Measurements from ENCODE around the gene PREB.

Gene PREB

DNA sequence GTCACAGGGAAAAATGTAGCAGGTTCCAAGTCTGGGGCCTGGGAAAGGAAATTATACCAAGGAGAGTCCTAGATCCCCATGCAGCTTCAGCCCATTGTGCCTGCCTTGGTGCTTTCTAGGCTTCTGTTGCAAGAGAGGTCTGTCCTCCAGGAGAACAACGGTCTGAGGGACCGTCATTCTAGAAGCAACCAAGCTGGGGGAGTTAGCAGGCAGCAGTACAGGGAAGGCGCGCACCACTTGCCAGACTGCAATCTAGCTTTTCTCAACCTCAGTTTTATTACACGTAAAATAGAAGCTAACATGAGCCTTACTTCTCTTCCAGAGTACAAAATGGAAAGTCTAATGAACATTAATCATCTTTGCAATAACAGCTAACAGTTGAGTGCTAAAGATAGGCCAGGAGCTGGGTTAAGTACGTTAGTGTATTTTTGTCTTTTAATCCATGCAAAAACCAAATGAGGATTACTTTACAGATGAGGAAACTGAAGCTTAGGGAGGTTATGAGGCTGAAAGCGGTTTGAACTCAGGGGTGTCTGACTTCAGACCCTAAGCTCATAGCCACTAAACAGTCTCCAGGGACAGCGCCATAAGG, 16.3 kb upstream of the PREB start:
- Histone ChIP-seq H3K36me3 (ENCODE audit: control insufficient read depth, insufficient read depth, low read length) (no peaks in the 10 kb centered on the region), H3K4me1 (ENCODE audit: control insufficient read depth, insufficient read depth, low read length) (no peaks in the 10 kb centered on the region), H3K27ac (ENCODE audit: low read depth, low read length) (no peak overlapping the region), H3K9me3 (ENCODE audit: control insufficient read depth, insufficient read depth, low read length) (no peaks in the 10 kb centered on the region), H3K27me3 (ENCODE audit: control insufficient read depth, insufficient read depth, low read length) (no peaks in the 10 kb centered on the region), H3K9ac (ENCODE audit: low read depth, low read length) (no peak overlapping the region), H3K4me3 (ENCODE audit: low read depth, low read length) (no peak overlapping the region)

- H3K27me3 ChIP-seq (ENCODE audit: control insufficient read depth, insufficient read depth, low read length): no peaks in the 10 kb centered on the region
- no peak overlapping the region for H3K4me3 ChIP-seq (ENCODE audit: low read depth, low read length)
- H3K9ac ChIP-seq (ENCODE audit: low read depth, low read length): no peak overlapping the region
- no peaks in the 10 kb centered on the region for H3K4me1 ChIP-seq (ENCODE audit: control insufficient read depth, insufficient read depth, low read length)
- H3K27ac ChIP-seq (ENCODE audit: low read depth, low read length): no peak overlapping the region
- no peaks in the 10 kb centered on the region for H3K9me3 ChIP-seq (ENCODE audit: control insufficient read depth, insufficient read depth, low read length)
- no peaks in the 10 kb centered on the region for H3K36me3 ChIP-seq (ENCODE audit: control insufficient read depth, insufficient read depth, low read length)
These were observed 15.4 kb upstream of the PREB start for GRCh38 chr2:27149570-27150405.

GRCh38 chr2:27148801-27149439, 14.5 kb upstream of the PREB start, which contains the start of gene TCF23:
Gene TCF23, plus strand, starts transcription at chr2:27149004. Its CDS starts 130 bp downstream, at chr2:27149134.
- H3K4me1 ChIP-seq (ENCODE audit: control insufficient read depth, insufficient read depth, low read length): no peaks in the 10 kb centered on the region
- no peak within 1 kb of the TSS for H3K9ac ChIP-seq (ENCODE audit: low read depth, low read length)
- H3K9me3 ChIP-seq (ENCODE audit: control insufficient read depth, insufficient read depth, low read length): no peaks in the 10 kb centered on the region
- no peaks in the 10 kb centered on the region for H3K27me3 ChIP-seq (ENCODE audit: control insufficient read depth, insufficient read depth, low read length)
- no peak within 1 kb of the TSS for H3K27ac ChIP-seq (ENCODE audit: low read depth, low read length)
- H3K36me3 ChIP-seq (ENCODE audit: control insufficient read depth, insufficient read depth, low read length): no peaks in the 10 kb centered on the region
- H3K4me3 ChIP-seq (ENCODE audit: low read depth, low read length): no peak within 1 kb of the TSS

- Histone ChIP-seq H3K9me3 (ENCODE audit: control insufficient read depth, insufficient read depth, low read length) (no peaks in the 10 kb centered on the region), H3K27me3 (ENCODE audit: control insufficient read depth, insufficient read depth, low read length) (no peaks in the 10 kb centered on the region), H3K4me1 (ENCODE audit: control insufficient read depth, insufficient read depth, low read length) (no peaks in the 10 kb centered on the region)
These were observed 13.5 kb upstream of the PREB start for GRCh38 chr2:27147935-27148334.

GRCh38 chr2:27145682-27146081, 11.2 kb upstream of the PREB start:
- no peak overlapping the region for H3K27ac ChIP-seq (ENCODE audit: low read depth, low read length)
- H3K4me3 ChIP-seq (ENCODE audit: low read depth, low read length): no peak overlapping the region
- H3K9ac ChIP-seq (ENCODE audit: low read depth, low read length): no peak overlapping the region
- H3K9me3 ChIP-seq (ENCODE audit: control insufficient read depth, insufficient read depth, low read length): no peaks in the 10 kb centered on the region
- H3K36me3 ChIP-seq (ENCODE audit: control insufficient read depth, insufficient read depth, low read length): no peaks in the 10 kb centered on the region
- no peaks in the 10 kb centered on the region for H3K27me3 ChIP-seq (ENCODE audit: control insufficient read depth, insufficient read depth, low read length)
- H3K4me1 ChIP-seq (ENCODE audit: control insufficient read depth, insufficient read depth, low read length): no peaks in the 10 kb centered on the region

More at GRCh38 chr2:27147935-27148334, 13.5 kb upstream of the PREB start:
- no peak overlapping the region for H3K9ac ChIP-seq (ENCODE audit: low read depth, low read length)
- no peak overlapping the region for H3K27ac ChIP-seq (ENCODE audit: low read depth, low read length)
- H3K4me3 ChIP-seq (ENCODE audit: low read depth, low read length): no peak overlapping the region
- no peaks in the 10 kb centered on the region for H3K36me3 ChIP-seq (ENCODE audit: control insufficient read depth, insufficient read depth, low read length)

- Histone ChIP-seq H3K27me3 (ENCODE audit: control insufficient read depth, insufficient read depth, low read length) (no peaks in the 10 kb centered on the region), H3K9ac (ENCODE audit: low read depth, low read length) (no peak overlapping the region), H3K36me3 (ENCODE audit: control insufficient read depth, insufficient read depth, low read length) (no peaks in the 10 kb centered on the region), H3K4me1 (ENCODE audit: control insufficient read depth, insufficient read depth, low read length) (no peaks in the 10 kb centered on the region), H3K4me3 (ENCODE audit: low read depth, low read length) (no peak overlapping the region), H3K27ac (ENCODE audit: low read depth, low read length) (no peak overlapping the region), H3K9me3 (ENCODE audit: control insufficient read depth, insufficient read depth, low read length) (no peaks in the 10 kb centered on the region)
These were observed 8.8 kb upstream of the PREB start for GRCh38 chr2:27143285-27143684.

DNA sequence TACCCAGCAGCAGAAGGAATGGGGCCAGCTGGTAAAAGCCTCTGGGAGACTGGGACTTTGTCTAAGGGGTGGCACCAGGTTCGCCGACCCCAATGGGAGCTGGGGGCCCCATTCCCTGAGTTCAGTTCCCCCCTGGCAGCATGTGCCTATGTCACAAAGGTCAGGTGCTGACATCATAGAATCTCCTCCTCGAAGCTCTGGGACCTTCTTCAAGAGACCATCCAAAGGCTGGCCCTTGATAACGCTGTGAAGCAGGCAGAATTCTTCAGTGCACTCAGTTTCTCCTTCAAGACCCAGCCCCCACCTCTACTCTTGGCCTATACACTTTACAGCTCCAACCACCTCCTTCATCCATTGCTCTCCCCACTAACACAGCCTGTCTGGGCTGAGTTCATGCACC, 4.9 kb upstream of the PREB start, which contains the start of gene PRR30:
PRR30 (minus strand) TSS at position 101 of the 400 bp plus-strand sequence. CDS start 1,081 bp downstream, outside the sequence.
- H3K36me3 ChIP-seq (ENCODE audit: control insufficient read depth, insufficient read depth, low read length): no peaks in the 10 kb centered on the region
- no peaks in the 10 kb centered on the region for H3K27me3 ChIP-seq (ENCODE audit: control insufficient read depth, insufficient read depth, low read length)
- H3K4me3 ChIP-seq (ENCODE audit: low read depth, low read length): no peak within 1 kb of the TSS
- H3K9me3 ChIP-seq (ENCODE audit: control insufficient read depth, insufficient read depth, low read length): no peaks in the 10 kb centered on the region
- H3K9ac ChIP-seq (ENCODE audit: low read depth, low read length): no peak within 1 kb of the TSS
- no peaks in the 10 kb centered on the region for H3K4me1 ChIP-seq (ENCODE audit: control insufficient read depth, insufficient read depth, low read length)
- no peak within 1 kb of the TSS for H3K27ac ChIP-seq (ENCODE audit: low read depth, low read length)

DNA sequence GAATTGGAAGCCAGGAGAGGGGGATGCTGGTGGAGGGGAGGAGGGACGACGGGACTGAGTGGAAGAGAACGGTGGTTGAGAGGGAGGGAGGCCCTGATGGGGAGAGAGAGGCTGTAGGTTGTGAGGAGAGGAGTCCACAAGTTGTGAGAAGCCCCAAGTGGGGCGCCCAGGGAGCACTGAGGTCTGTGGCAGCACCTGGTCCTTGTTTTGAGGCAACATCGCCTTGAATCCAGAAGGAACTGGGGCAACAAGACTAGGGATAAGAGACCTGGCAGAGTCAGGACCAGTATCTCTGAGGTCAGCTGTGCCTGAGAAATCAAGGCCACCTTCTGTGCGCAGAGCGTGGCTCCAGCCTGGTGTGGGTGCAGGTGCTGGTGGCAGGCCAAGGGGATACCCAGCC, 3.7 kb upstream of the PREB start:
- Histone ChIP-seq H3K27me3 (ENCODE audit: control insufficient read depth, insufficient read depth, low read length) (no peaks in the 10 kb centered on the region), H3K4me3 (ENCODE audit: low read depth, low read length) (no peak overlapping the region), H3K4me1 (ENCODE audit: control insufficient read depth, insufficient read depth, low read length) (peaks cover 5% of the 10 kb centered on the region; the same call in 1 of the 2 replicates), H3K9me3 (ENCODE audit: control insufficient read depth, insufficient read depth, low read length) (no peaks in the 10 kb centered on the region), H3K9ac (ENCODE audit: low read depth, low read length) (no peak overlapping the region), H3K36me3 (ENCODE audit: control insufficient read depth, insufficient read depth, low read length) (peaks cover under 1% of the 10 kb centered on the region; the same call in 1 of the 2 replicates), H3K27ac (ENCODE audit: low read depth, low read length) (no peak overlapping the region)

DNA sequence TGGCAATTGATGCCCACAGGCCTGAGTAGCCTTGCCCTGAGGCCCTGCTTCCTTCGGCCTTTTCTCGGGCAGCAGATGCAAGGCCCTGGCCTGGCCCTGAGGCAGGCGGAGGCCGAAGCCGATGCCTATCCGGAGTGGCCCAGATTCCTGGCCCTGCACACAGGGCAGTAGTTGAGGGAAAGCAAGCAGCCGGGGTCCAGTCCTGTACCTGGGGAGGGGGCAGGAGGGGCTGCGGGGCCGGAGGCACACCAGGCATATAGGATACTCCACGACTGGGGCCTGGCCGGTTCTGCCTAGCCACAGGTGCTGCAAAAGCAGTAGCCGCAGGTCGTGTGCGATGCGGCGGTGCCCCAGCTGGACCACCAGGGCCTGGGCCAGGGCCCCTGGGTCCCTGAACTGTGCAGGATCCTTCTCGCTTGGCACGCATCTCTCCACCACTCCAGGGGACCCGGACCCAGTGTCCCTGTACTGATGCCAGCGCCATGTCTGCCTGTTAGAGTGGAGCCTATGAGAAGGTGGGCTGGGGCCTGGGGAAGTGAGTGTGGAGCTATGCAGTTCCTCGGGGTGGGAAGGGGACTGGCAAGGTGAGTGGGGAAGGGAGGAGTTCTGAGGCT, 3.0 kb upstream of the PREB start:
- no peaks in the 10 kb centered on the region for H3K9me3 ChIP-seq (ENCODE audit: control insufficient read depth, insufficient read depth, low read length)
- peaks cover 5% of the 10 kb centered on the region; the same call in 1 of the 2 replicates for H3K4me1 ChIP-seq (ENCODE audit: control insufficient read depth, insufficient read depth, low read length)
- no peak overlapping the region for H3K4me3 ChIP-seq (ENCODE audit: low read depth, low read length)
- no peak overlapping the region for H3K9ac ChIP-seq (ENCODE audit: low read depth, low read length)
- no peak overlapping the region for H3K27ac ChIP-seq (ENCODE audit: low read depth, low read length)
- no peaks in the 10 kb centered on the region for H3K27me3 ChIP-seq (ENCODE audit: control insufficient read depth, insufficient read depth, low read length)
- peaks cover 7% of the 10 kb centered on the region for H3K36me3 ChIP-seq (ENCODE audit: control insufficient read depth, insufficient read depth, low read length)

DNA sequence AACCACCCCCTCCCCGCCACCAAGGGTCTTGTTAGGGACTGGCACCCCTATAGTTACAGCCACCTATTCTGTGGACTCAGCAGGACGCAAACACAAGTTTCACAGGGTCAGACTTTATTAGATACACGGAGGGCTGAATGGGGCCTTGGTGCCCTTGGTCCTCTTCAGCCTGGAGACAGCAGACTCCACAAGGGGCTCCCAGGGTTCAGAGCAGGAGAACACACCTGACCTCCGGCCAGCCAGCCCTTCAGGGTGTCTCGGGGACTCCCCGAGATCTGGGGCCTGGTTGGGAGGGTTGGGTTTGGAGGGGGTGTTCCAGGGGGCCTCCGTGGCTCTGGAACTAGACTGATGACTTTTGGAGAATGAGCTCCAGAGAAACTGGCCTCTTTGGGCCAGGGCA, 2.3 kb upstream of the PREB start:
- Histone ChIP-seq H3K36me3 (ENCODE audit: control insufficient read depth, insufficient read depth, low read length) (peaks cover 14% of the 10 kb centered on the region), H3K9me3 (ENCODE audit: control insufficient read depth, insufficient read depth, low read length) (no peaks in the 10 kb centered on the region), H3K27ac (ENCODE audit: low read depth, low read length) (no peak overlapping the region), H3K4me1 (ENCODE audit: control insufficient read depth, insufficient read depth, low read length) (peaks cover 5% of the 10 kb centered on the region; the same call in 1 of the 2 replicates), H3K9ac (ENCODE audit: low read depth, low read length) (no peak overlapping the region), H3K27me3 (ENCODE audit: control insufficient read depth, insufficient read depth, low read length) (no peaks in the 10 kb centered on the region), H3K4me3 (ENCODE audit: low read depth, low read length) (no peak overlapping the region)

Data from HUES48 (cell line).